ENCODE data around the gene TRAPPC10. TPM values are rescaled to one million over a fixed set of nuclear protein-coding genes. Genes with fewer than 3 reads are reported as not detected.
"Not testable (repeated sequence)": the region's sequence is repeated elsewhere in the genome, so short reads cannot be mapped to it uniquely, and the experiment has no call there.

TRAPPC10 gene
- total and polyA plus RNA-seq, 2 donors, result 14.0 to 22.4 TPM

GRCh38 chr21:44155994-44156380 lies 143.9 kb downstream of the TRAPPC10 start:
- H3K36me3 ChIP-seq (ENCODE audit: control insufficient read depth in 2 of 2, insufficient read depth in 2 of 2, low read length in 1 of 2); H3K9me3 ChIP-seq (ENCODE audit: control insufficient read depth in 2 of 2, insufficient read depth in 1 of 2, low read length in 1 of 2); H3K4me3 ChIP-seq (ENCODE audit: low read length in 2 of 2); H3K27me3 ChIP-seq (ENCODE audit: control insufficient read depth in 2 of 2, insufficient read depth in 1 of 2, low read length in 1 of 2); DNase-seq (ENCODE audit: low read depth in 6 of 9, low spot score in 9 of 9); H3K27ac ChIP-seq (ENCODE audit: low read depth in 1 of 2, low read length in 1 of 2); H3K4me1 ChIP-seq (ENCODE audit: control insufficient read depth in 2 of 2, insufficient read depth in 2 of 2, low read length in 2 of 2): not testable (repeated sequence)
- 75% methylated on average over 1 of the region's 8 CpGs for WGBS

Other genes starting within 250 kb of the TRAPPC10 start
- gene CSTB, start 236.0 kb upstream of the TRAPPC10 start, total RNA-seq, result 26.5 TPM
- gene CSTB, start 236.0 kb upstream of the TRAPPC10 start, polyA plus RNA-seq, result 198 TPM
- gene RRP1, start 222.7 kb upstream of the TRAPPC10 start, total RNA-seq, result 11.1 TPM
- 16.3 TPM for gene RRP1, start 222.7 kb upstream of the TRAPPC10 start, polyA plus RNA-seq
- gene AGPAT3, start 147.1 kb upstream of the TRAPPC10 start, total RNA-seq, result 19.8 TPM
- gene AGPAT3, start 147.1 kb upstream of the TRAPPC10 start, polyA plus RNA-seq, result 16.2 TPM
- gene PWP2, start 95.1 kb downstream of the TRAPPC10 start, total RNA-seq, result 2.2 TPM
- gene PWP2, start 95.1 kb downstream of the TRAPPC10 start, polyA plus RNA-seq, result 12.7 TPM
- gene GATD3, start 121.4 kb downstream of the TRAPPC10 start, total RNA-seq, result 6.4 TPM
- gene GATD3, start 121.4 kb downstream of the TRAPPC10 start, polyA plus RNA-seq, result 47.4 TPM
- gene ICOSLG, start 228.6 kb downstream of the TRAPPC10 start, total RNA-seq, result 1.1 TPM
- 5.1 TPM for gene ICOSLG, start 228.6 kb downstream of the TRAPPC10 start, polyA plus RNA-seq
- gene DNMT3L, start 249.6 kb downstream of the TRAPPC10 start, total RNA-seq, result 0.42 TPM
- gene DNMT3L, start 249.6 kb downstream of the TRAPPC10 start, polyA plus RNA-seq, result 0.80 TPM

All from thymus (tissue), 11 donors.